Mesodermal cell (in vitro differentiated cells): ENCODE measurements around the gene NEDD4L.
"Not testable (repeated sequence)": the region's sequence is repeated elsewhere in the genome, so short reads cannot be mapped to it uniquely, and the experiment has no call there.

Experiments used
- H3K27ac ChIP-seq: 2 replicates; pipeline ENCODE4 v1.7.0; 2013; ENCODE audit warnings: mild to moderate bottlenecking, low read depth, low read length, moderate library complexity; ENCODE audit not compliant: severe bottlenecking
- H3K36me3 ChIP-seq: 2 replicates; pipeline ENCODE4 v1.7.1; 2013; ENCODE audit warnings: mild to moderate bottlenecking, low read length, moderate library complexity; ENCODE audit not compliant: control insufficient read depth, insufficient read depth
- H3K4me1 ChIP-seq: one replicate; pipeline ENCODE4 v1.7.1; 2013; ENCODE audit warnings: mild to moderate bottlenecking, low read length; ENCODE audit not compliant: insufficient read depth, control insufficient read depth, poor library complexity, severe bottlenecking
- H3K4me3 ChIP-seq: 2 replicates; pipeline ENCODE4 v1.7.0; 2013; ENCODE audit warnings: low read length, control low read depth, mild to moderate bottlenecking; ENCODE audit not compliant: insufficient read depth, poor library complexity, severe bottlenecking; ENCODE audit errors: extremely low read depth
- H3K9me3 ChIP-seq: 2 replicates; pipeline ENCODE4 v1.7.1; 2013; ENCODE audit warnings: mild to moderate bottlenecking, low read length, moderate library complexity; ENCODE audit not compliant: control insufficient read depth
- WGBS, 2 experiments: methylation state at CpG; one replicate each; pipeline ENCODE4 v1.1.5; 2013; ENCODE audit warnings: missing lambda C conversion rate in 2 of 2; ENCODE audit not compliant: insufficient coverage in 2 of 2; 5-methylcytosine and 5-hydroxymethylcytosine counted together

Gene NEDD4L

GRCh38 chr18:58168221-58168620 is 124.2 kb downstream of the NEDD4L start:
- no peaks in the 10 kb centered on the region for H3K4me1 ChIP-seq
- H3K36me3 ChIP-seq, result no peaks in the 10 kb centered on the region
- no peak overlapping the region for H3K4me3 ChIP-seq
- no peak overlapping the region for H3K27ac ChIP-seq
- H3K9me3 ChIP-seq, result no peaks in the 10 kb centered on the region
- WGBS, 2 experiments, result 96 to 100% methylated on average over 2 to 4 of the region's 5 CpGs

- H3K36me3 ChIP-seq, result no peaks in the 10 kb centered on the region
- no peak overlapping the region for H3K4me3 ChIP-seq
- H3K4me1 ChIP-seq, result no peaks in the 10 kb centered on the region
- 84 to 88% methylated on average over 8 to 10 of the region's 10 CpGs for WGBS, 2 experiments
- H3K9me3 ChIP-seq, result no peaks in the 10 kb centered on the region
- no peak overlapping the region for H3K27ac ChIP-seq
Measured at GRCh38 chr18:58168993-58169392, 125.0 kb downstream of the NEDD4L start.

GRCh38 chr18:58169472-58169871 is 125.4 kb downstream of the NEDD4L start:
- 91 to 97% methylated on average over 5 of the region's 6 CpGs for WGBS, 2 experiments
- no peak overlapping the region for H3K4me3 ChIP-seq

GRCh38 chr18:58170036-58170435 is 126.0 kb downstream of the NEDD4L start:
- not testable (repeated sequence) for H3K4me1 ChIP-seq, H3K9me3 ChIP-seq, H3K4me3 ChIP-seq, H3K36me3 ChIP-seq, H3K27ac ChIP-seq
- 92 to 95% methylated on average over 1 of the region's 5 CpGs for WGBS, 2 experiments

More at GRCh38 chr18:58169472-58169871, 125.4 kb downstream of the NEDD4L start:
- Histone ChIP-seq H3K27ac (no peak overlapping the region), H3K9me3 (no peaks in the 10 kb centered on the region), H3K36me3 (no peaks in the 10 kb centered on the region), H3K4me1 (no peaks in the 10 kb centered on the region)

GRCh38 chr18:58172031-58172430 is 128.0 kb downstream of the NEDD4L start:
- Histone ChIP-seq H3K27ac (no peak overlapping the region), H3K9me3 (no peaks in the 10 kb centered on the region), H3K36me3 (no peaks in the 10 kb centered on the region), H3K4me3 (no peak overlapping the region), H3K4me1 (peaks cover 7% of the 10 kb centered on the region)
- WGBS, 2 experiments, result 83 to 94% methylated on average over 5 to 6 of the region's 6 CpGs

- no peak overlapping the region for H3K4me3 ChIP-seq
- no peak overlapping the region for H3K27ac ChIP-seq
- H3K9me3 ChIP-seq, result no peaks in the 10 kb centered on the region
- 92 to 94% methylated on average over 6 to 8 of the region's 12 CpGs for WGBS, 2 experiments
- no peaks in the 10 kb centered on the region for H3K36me3 ChIP-seq
- H3K4me1 ChIP-seq, result peaks cover 16% of the 10 kb centered on the region
Measured at GRCh38 chr18:58174285-58174684, 130.3 kb downstream of the NEDD4L start.

GRCh38 chr18:58175122-58175785 is 131.2 kb downstream of the NEDD4L start:
- H3K36me3 ChIP-seq, result no peaks in the 10 kb centered on the region
- H3K27ac ChIP-seq, result no peak overlapping the region
- H3K4me1 ChIP-seq, result peaks cover 16% of the 10 kb centered on the region
- 73 to 75% methylated on average over 7 to 10 of the region's 10 CpGs for WGBS, 2 experiments
- no peaks in the 10 kb centered on the region for H3K9me3 ChIP-seq
- no peak overlapping the region for H3K4me3 ChIP-seq

- peaks cover 16% of the 10 kb centered on the region for H3K4me1 ChIP-seq
- WGBS, 2 experiments, result 85% methylated on average over 4 of the region's 5 CpGs; no CpG with 5 or more reads in 1 of the 2 experiments
- no peaks in the 10 kb centered on the region for H3K36me3 ChIP-seq
- H3K27ac ChIP-seq, result no peak overlapping the region
- H3K4me3 ChIP-seq, result no peak overlapping the region
- no peaks in the 10 kb centered on the region for H3K9me3 ChIP-seq
Measured at GRCh38 chr18:58175786-58176176, 131.8 kb downstream of the NEDD4L start.

GRCh38 chr18:58177004-58177717 is 133.1 kb downstream of the NEDD4L start:
- H3K4me1 ChIP-seq, result peaks cover 16% of the 10 kb centered on the region
- H3K27ac ChIP-seq, result no peak overlapping the region
- no peaks in the 10 kb centered on the region for H3K9me3 ChIP-seq
- H3K36me3 ChIP-seq, result no peaks in the 10 kb centered on the region
- 86% methylated on average over 8 of the region's 12 CpGs; no CpG with 5 or more reads in 1 of the 2 experiments for WGBS, 2 experiments
- H3K4me3 ChIP-seq, result no peak overlapping the region

- Histone ChIP-seq H3K9me3 (no peaks in the 10 kb centered on the region), H3K4me1 (peaks cover 16% of the 10 kb centered on the region), H3K4me3 (no peak overlapping the region), H3K36me3 (no peaks in the 10 kb centered on the region), H3K27ac (no peak overlapping the region)
- WGBS, 2 experiments, result 100% methylated on average over 1 of the region's 4 CpGs; no CpG with 5 or more reads in 1 of the 2 experiments
Measured at GRCh38 chr18:58177896-58178470, 134.0 kb downstream of the NEDD4L start.

- Histone ChIP-seq H3K4me3 (no peak overlapping the region), H3K36me3 (no peaks in the 10 kb centered on the region), H3K4me1 (peaks cover 16% of the 10 kb centered on the region), H3K9me3 (no peaks in the 10 kb centered on the region), H3K27ac (no peak overlapping the region)
- 74 to 95% methylated on average over 4 of the region's 8 CpGs for WGBS, 2 experiments
Measured at GRCh38 chr18:58178511-58178910, 134.5 kb downstream of the NEDD4L start.
